Activated T-cell treated with anti-CD3 and anti-CD28 coated beads, Interleukin-2, amount 50 U/mL, for 4 hours (primary cell): ENCODE results near the gene CAMK2G. TPM values are rescaled to one million over a fixed set of nuclear protein-coding genes. Genes with fewer than 3 reads are reported as not detected.
"Not testable (repeated sequence)": the region's sequence is repeated elsewhere in the genome, so short reads cannot be mapped to it uniquely, and the experiment has no call there.

Source experiments
- ATAC-seq, 2 donors: fragments of 200-7000 bp; cut with Tn5 transposase; one replicate each; pipeline ENCODE4 v1.10.0; 2021
- DNase-seq: peaks from one replicate; pipeline ENCODE4 v3.0.0-alpha.2; 2020
- H3K27me3 Mint-ChIP-seq: one replicate; pipeline ENCODE4 v1.8.0; 2021; ENCODE audit warnings: low read depth, mixed read lengths
- H3K36me3 Mint-ChIP-seq: one replicate; pipeline ENCODE4 v1.8.0; 2022; ENCODE audit warnings: mixed read lengths; ENCODE audit not compliant: insufficient read depth
- H3K4me1 Mint-ChIP-seq: one replicate; pipeline ENCODE4 v1.8.0; 2021; ENCODE audit warnings: low read depth, mixed read lengths
- H3K4me3 Mint-ChIP-seq: one replicate; pipeline ENCODE4 v1.8.0; 2021; ENCODE audit warnings: mild to moderate bottlenecking, moderate library complexity, mixed read lengths
- H3K9me3 Mint-ChIP-seq: one replicate; pipeline ENCODE4 v1.8.0; 2021; ENCODE audit warnings: mixed read lengths
- total RNA-seq, 3 donors: library from RNA; stranded (reverse); gene quantifications; one replicate each; pipeline ENCODE4 v1.2.1, GENCODE V29; 2021

Gene CAMK2G
- total RNA-seq, 3 donors from 2014 or later, result 14.5 to 20.7 (median 16.6) TPM

GRCh38 chr10:73789659-73790055 lies 84.7 kb downstream of the CAMK2G start:
- no peak overlapping the region for H3K4me3 Mint-ChIP-seq
- ATAC-seq (no peak), DNase-seq (no peak)
- no peaks in the 10 kb centered on the region for H3K27me3 Mint-ChIP-seq
- peaks cover 23% of the 10 kb centered on the region for H3K4me1 Mint-ChIP-seq
- no peaks in the 10 kb centered on the region for H3K9me3 Mint-ChIP-seq
- peaks cover 31% of the 10 kb centered on the region for H3K36me3 Mint-ChIP-seq

- Mint-ChIP-seq H3K4me3 (no peak overlapping the region), H3K9me3 (no peaks in the 10 kb centered on the region), H3K4me1 (peaks cover 23% of the 10 kb centered on the region), H3K36me3 (peaks cover 28% of the 10 kb centered on the region), H3K27me3 (no peaks in the 10 kb centered on the region)
- DNase-seq, result no peak
- no peak for ATAC-seq
Observed at GRCh38 chr10:73788864-73789658, 85.3 kb downstream of the CAMK2G start.

- H3K27me3 Mint-ChIP-seq, H3K9me3 Mint-ChIP-seq, DNase-seq, ATAC-seq: not testable (repeated sequence)
- Mint-ChIP-seq H3K4me1 (peaks cover 33% of the 10 kb centered on the region), H3K36me3 (peaks cover 18% of the 10 kb centered on the region), H3K4me3 (peak overlapping the region; percentile 89)
Observed at GRCh38 chr10:73787031-73787800, 87.1 kb downstream of the CAMK2G start.

- Mint-ChIP-seq H3K9me3 (no peaks in the 10 kb centered on the region), H3K4me1 (peaks cover 37% of the 10 kb centered on the region), H3K36me3 (peaks cover 18% of the 10 kb centered on the region), H3K4me3 (peak overlapping the region; percentile 89), H3K27me3 (no peaks in the 10 kb centered on the region)
- DNase-seq (no peak), ATAC-seq (no peak)
Observed at GRCh38 chr10:73786512-73786885, 87.9 kb downstream of the CAMK2G start.

GRCh38 chr10:73785721-73786511 lies 88.4 kb downstream of the CAMK2G start:
- Mint-ChIP-seq H3K27me3 (no peaks in the 10 kb centered on the region), H3K4me3 (peak overlapping the region; percentile 89), H3K36me3 (peaks cover 14% of the 10 kb centered on the region), H3K4me1 (peaks cover 40% of the 10 kb centered on the region), H3K9me3 (no peaks in the 10 kb centered on the region)
- DNase-seq (peak; percentile 34), ATAC-seq (peak; percentile 9 to 13)

- no peaks in the 10 kb centered on the region for H3K27me3 Mint-ChIP-seq
- H3K9me3 Mint-ChIP-seq, result no peaks in the 10 kb centered on the region
- peak within 1 kb of the TSS; percentile 89 for H3K4me3 Mint-ChIP-seq
- ATAC-seq (peak; percentile 81 to 83), DNase-seq (peak; percentile 74)
- H3K36me3 Mint-ChIP-seq, result peaks cover 11% of the 10 kb centered on the region
- peaks cover 46% of the 10 kb centered on the region for H3K4me1 Mint-ChIP-seq
Observed at GRCh38 chr10:73785211-73785720, 89.1 kb downstream of the CAMK2G start, which contains the start of gene ZSWIM8. Gene ZSWIM8 (plus strand): TSS chr10:73785606. CDS start chr10:73785879, 273 bp downstream.

GRCh38 chr10:73782749-73783085 lies 91.6 kb downstream of the CAMK2G start:
- H3K27me3 Mint-ChIP-seq, result no peaks in the 10 kb centered on the region

GRCh38 chr10:73781879-73782748 lies 92.2 kb downstream of the CAMK2G start, which contains the start of gene CHCHD1:
Gene CHCHD1 (plus strand): TSS chr10:73782048. CDS start chr10:73782076, 28 bp downstream.
- peak; percentile 78 to 81 for ATAC-seq
- peaks cover 52% of the 10 kb centered on the region for H3K4me1 Mint-ChIP-seq
- no peaks in the 10 kb centered on the region for H3K9me3 Mint-ChIP-seq
- H3K4me3 Mint-ChIP-seq, result peak within 1 kb of the TSS; percentile 98
- DNase-seq, result peak; percentile 85
- peaks cover 7% of the 10 kb centered on the region for H3K36me3 Mint-ChIP-seq
- H3K27me3 Mint-ChIP-seq, result no peaks in the 10 kb centered on the region

More at GRCh38 chr10:73782749-73783085, 91.6 kb downstream of the CAMK2G start:
- Mint-ChIP-seq H3K9me3 (no peaks in the 10 kb centered on the region), H3K4me1 (peaks cover 52% of the 10 kb centered on the region), H3K4me3 (peak overlapping the region; percentile 98), H3K36me3 (peaks cover 7% of the 10 kb centered on the region)
- ATAC-seq, result no peak
- DNase-seq, result no peak

GRCh38 chr10:73781548-73781878 lies 92.8 kb downstream of the CAMK2G start:
- Mint-ChIP-seq H3K9me3 (no peaks in the 10 kb centered on the region), H3K36me3 (peaks cover 10% of the 10 kb centered on the region), H3K4me1 (peaks cover 52% of the 10 kb centered on the region), H3K27me3 (no peaks in the 10 kb centered on the region), H3K4me3 (peak overlapping the region; percentile 98)
- no peak for DNase-seq
- no peak for ATAC-seq

GRCh38 chr10:73780966-73781365 lies 93.4 kb downstream of the CAMK2G start:
- DNase-seq, result no peak
- peak overlapping the region; percentile 98 for H3K4me3 Mint-ChIP-seq
- peaks cover 47% of the 10 kb centered on the region for H3K4me1 Mint-ChIP-seq
- H3K27me3 Mint-ChIP-seq, result no peaks in the 10 kb centered on the region
- H3K36me3 Mint-ChIP-seq, result peaks cover 10% of the 10 kb centered on the region
- ATAC-seq, result no peak
- no peaks in the 10 kb centered on the region for H3K9me3 Mint-ChIP-seq

GRCh38 chr10:73780301-73780700 lies 94.1 kb downstream of the CAMK2G start:
- no peak for DNase-seq
- ATAC-seq, result no peak
- no peaks in the 10 kb centered on the region for H3K27me3 Mint-ChIP-seq
- H3K36me3 Mint-ChIP-seq, result peaks cover 13% of the 10 kb centered on the region
- H3K4me1 Mint-ChIP-seq, result peaks cover 52% of the 10 kb centered on the region
- peak overlapping the region; percentile 98 for H3K4me3 Mint-ChIP-seq
- no peaks in the 10 kb centered on the region for H3K9me3 Mint-ChIP-seq

GRCh38 chr10:73779539-73780197 lies 94.7 kb downstream of the CAMK2G start:
- Mint-ChIP-seq H3K36me3 (peaks cover 16% of the 10 kb centered on the region), H3K4me3 (peak overlapping the region; percentile 53), H3K27me3 (no peaks in the 10 kb centered on the region), H3K9me3 (no peaks in the 10 kb centered on the region), H3K4me1 (peaks cover 53% of the 10 kb centered on the region)
- no peak for ATAC-seq
- no peak for DNase-seq

GRCh38 chr10:73779018-73779417 lies 95.3 kb downstream of the CAMK2G start:
- H3K4me3 Mint-ChIP-seq, result no peak overlapping the region
- no peaks in the 10 kb centered on the region for H3K27me3 Mint-ChIP-seq
- H3K4me1 Mint-ChIP-seq, result peaks cover 59% of the 10 kb centered on the region
- no peaks in the 10 kb centered on the region for H3K9me3 Mint-ChIP-seq
- peaks cover 18% of the 10 kb centered on the region for H3K36me3 Mint-ChIP-seq
- no peak for ATAC-seq
- DNase-seq, result no peak
